ENCODE measurements around the gene MALSU1. TPM values are rescaled to one million over a fixed set of nuclear protein-coding genes. Genes with fewer than 3 reads are reported as not detected.

MALSU1 gene
- total RNA-seq, 3 donors from 2014 or later = 28.1 to 38.8 (median 37.2) TPM

DNA sequence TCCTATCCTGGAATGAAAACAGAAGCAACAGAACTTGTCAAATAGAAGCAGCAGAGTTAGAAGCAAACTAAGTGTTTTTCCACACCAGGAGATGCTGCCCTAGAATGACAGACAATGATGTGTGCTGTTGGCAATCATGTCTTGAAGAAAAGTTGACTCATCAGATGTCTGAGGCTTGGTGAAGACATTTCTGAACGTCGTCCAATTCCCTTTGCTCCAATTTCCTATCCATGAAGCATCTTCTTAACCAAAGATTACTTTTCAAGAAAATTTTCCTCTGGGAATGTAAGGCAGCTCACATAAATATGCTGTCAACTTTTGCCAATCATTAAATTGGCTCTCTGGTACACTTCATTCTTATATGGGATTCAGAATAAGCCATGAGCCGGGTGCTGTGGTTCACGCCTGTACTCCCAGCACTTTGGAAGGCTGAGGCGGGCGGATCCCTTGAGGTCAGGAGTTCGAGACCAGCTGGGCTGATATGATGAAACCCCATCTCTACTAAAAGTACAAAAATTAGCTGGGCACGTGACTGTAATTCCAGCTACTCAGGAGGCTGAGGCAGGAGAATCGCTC lies 34.6 kb downstream of the MALSU1 start:
- Histone ChIP-seq H3K9me3 (no peaks in the 10 kb centered on the region), H3K4me3 (no peak overlapping the region), H3K36me3 (ENCODE audit: low read depth) (no peaks in the 10 kb centered on the region), H3K4me1 (ENCODE audit: low read depth) (peaks cover 3% of the 10 kb centered on the region)
- ATAC-seq (peak; percentile 25), DNase-seq (no peak)
- intact Hi-C loops (cut with DNase I, micrococcal nuclease) = no loop called here
- TF ChIP-seq, protein P1, sequence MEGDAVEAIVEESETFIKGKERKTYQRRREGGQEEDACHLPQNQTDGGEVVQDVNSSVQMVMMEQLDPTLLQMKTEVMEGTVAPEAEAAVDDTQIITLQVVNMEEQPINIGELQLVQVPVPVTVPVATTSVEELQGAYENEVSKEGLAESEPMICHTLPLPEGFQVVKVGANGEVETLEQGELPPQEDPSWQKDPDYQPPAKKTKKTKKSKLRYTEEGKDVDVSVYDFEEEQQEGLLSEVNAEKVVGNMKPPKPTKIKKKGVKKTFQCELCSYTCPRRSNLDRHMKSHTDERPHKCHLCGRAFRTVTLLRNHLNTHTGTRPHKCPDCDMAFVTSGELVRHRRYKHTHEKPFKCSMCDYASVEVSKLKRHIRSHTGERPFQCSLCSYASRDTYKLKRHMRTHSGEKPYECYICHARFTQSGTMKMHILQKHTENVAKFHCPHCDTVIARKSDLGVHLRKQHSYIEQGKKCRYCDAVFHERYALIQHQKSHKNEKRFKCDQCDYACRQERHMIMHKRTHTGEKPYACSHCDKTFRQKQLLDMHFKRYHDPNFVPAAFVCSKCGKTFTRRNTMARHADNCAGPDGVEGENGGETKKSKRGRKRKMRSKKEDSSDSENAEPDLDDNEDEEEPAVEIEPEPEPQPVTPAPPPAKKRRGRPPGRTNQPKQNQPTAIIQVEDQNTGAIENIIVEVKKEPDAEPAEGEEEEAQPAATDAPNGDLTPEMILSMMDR (IDR thresholded peaks at IDR 0.05) = no peak

- Histone ChIP-seq H3K9me3 (no peaks in the 10 kb centered on the region), H3K4me3 (no peak overlapping the region), H3K4me1 (ENCODE audit: low read depth) (peaks cover 3% of the 10 kb centered on the region), H3K36me3 (ENCODE audit: low read depth) (no peaks in the 10 kb centered on the region)
- intact Hi-C loops (cut with DNase I, micrococcal nuclease) = no loop called here
- TF ChIP-seq, protein P1 (IDR thresholded peaks at IDR 0.05) = no peak
- ATAC-seq = peak; percentile 82
- peak in 1 of 3 donors; percentile 39 for DNase-seq
Measured at GRCh38 chr7:23334482-23335056, 35.4 kb downstream of the MALSU1 start.

DNA sequence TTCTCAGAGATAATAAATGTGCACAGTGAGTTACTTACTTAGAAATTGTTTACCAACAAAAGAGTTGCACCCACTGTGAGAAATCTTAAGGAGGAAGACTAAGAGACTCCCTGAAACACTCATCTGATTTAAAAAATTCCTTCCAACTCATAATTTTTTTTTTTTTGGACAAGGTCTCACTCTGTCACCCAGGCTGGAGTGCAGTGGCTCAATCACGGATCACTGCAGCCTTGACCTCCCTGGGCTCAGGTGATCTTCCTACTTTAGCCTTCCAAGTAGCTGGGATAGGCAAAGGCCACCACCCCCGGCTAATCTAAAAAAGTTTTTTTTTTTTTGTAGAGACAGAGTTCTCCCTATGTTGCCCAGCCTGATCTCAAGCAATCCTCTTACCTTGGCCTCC lies 36.0 kb downstream of the MALSU1 start:
- no peak for ATAC-seq
- TF ChIP-seq, protein P1 (IDR thresholded peaks at IDR 0.05) = no peak
- peaks cover 3% of the 10 kb centered on the region for H3K4me1 ChIP-seq (ENCODE audit: low read depth)
- intact Hi-C loops (cut with DNase I, micrococcal nuclease) = no loop called here
- DNase-seq = no peak
- H3K9me3 ChIP-seq = no peaks in the 10 kb centered on the region
- no peak overlapping the region for H3K4me3 ChIP-seq
- H3K36me3 ChIP-seq (ENCODE audit: low read depth) = no peaks in the 10 kb centered on the region

DNA sequence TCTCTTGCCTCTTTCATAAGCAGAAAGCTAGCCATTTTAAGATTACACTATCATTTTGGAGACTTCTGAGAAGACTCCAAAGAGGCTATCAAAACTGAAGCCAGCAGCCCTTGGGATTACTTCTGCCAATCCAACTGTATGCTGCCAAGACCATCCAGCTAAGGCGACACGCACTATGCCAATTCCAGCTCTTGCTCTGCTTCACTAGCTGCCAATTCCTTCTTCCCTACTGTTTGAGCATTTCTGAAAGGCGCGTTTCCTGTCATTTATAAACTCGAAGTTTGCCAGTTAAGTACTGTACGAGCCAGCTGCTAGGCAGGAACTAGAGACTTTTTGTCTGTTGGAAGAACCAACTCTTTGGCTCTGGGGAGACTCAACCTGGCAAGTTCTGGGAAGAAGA lies 36.5 kb downstream of the MALSU1 start:
- intact Hi-C loops (cut with DNase I, micrococcal nuclease) = no loop called here
- no peaks in the 10 kb centered on the region for H3K36me3 ChIP-seq (ENCODE audit: low read depth)
- ATAC-seq (no peak), DNase-seq (no peak)
- H3K4me1 ChIP-seq (ENCODE audit: low read depth) = peaks cover 3% of the 10 kb centered on the region
- no peaks in the 10 kb centered on the region for H3K9me3 ChIP-seq
- TF ChIP-seq, protein P1 (IDR thresholded peaks at IDR 0.05) = no peak
- H3K4me3 ChIP-seq = no peak overlapping the region

DNA sequence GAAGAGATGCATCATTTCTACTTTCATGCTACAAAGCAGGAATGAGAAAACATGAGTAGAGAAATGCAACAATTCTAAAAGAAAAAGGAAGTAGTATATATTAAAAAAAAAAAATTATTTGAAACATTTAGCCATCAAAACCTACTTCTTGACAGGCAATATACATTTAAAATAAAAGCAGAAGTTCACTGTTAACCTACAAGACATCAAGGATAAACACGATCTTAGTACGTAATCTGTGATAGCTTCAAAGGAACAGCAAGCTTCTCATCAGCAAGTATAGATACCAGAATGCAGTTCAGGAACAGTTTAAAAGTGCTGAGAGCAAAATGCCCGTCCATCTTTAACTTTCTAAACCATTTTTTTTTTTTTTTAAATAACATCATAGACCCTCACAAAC lies 36.9 kb downstream of the MALSU1 start:
- DNase-seq (no peak), ATAC-seq (no peak)
- Histone ChIP-seq H3K4me3 (no peak overlapping the region), H3K36me3 (ENCODE audit: low read depth) (no peaks in the 10 kb centered on the region), H3K4me1 (ENCODE audit: low read depth) (peaks cover 3% of the 10 kb centered on the region), H3K9me3 (no peaks in the 10 kb centered on the region)
- intact Hi-C loops (cut with DNase I, micrococcal nuclease) = no loop called here
- TF ChIP-seq, protein P1 (IDR thresholded peaks at IDR 0.05) = no peak

Measured in mucosa of descending colon (tissue), 3 donors.